ENCODE results near the gene TAF8. TPM values are rescaled to one million over a fixed set of nuclear protein-coding genes. Genes with fewer than 3 reads are reported as not detected.

Gene TAF8
- total RNA-seq, 4 donors from 2014 or later, result 16.7 to 35.2 (median 25.9) TPM

- intact Hi-C loops (cut with DNase I), result no loop called here
- H3K27me3 ChIP-seq, result no peaks in the 10 kb centered on the region
- peaks cover 67 to 91% (median 87%) of the 10 kb centered on the region in 4 donors for H3K4me1 ChIP-seq
These were observed 3.7 kb upstream of the TAF8 start for GRCh38 chr6:42046464-42047212.

GRCh38 chr6:42047213-42047590 lies 3.1 kb upstream of the TAF8 start:
- WGBS, result 37% methylated on average over 4 of the region's 4 CpGs
- Histone ChIP-seq H3K9me3 (no peaks in the 10 kb centered on the region), H3K27me3 (no peaks in the 10 kb centered on the region), H3K4me1 (peaks cover 67 to 91% (median 87%) of the 10 kb centered on the region in 4 donors), H3K27ac (replicated peaks in 1 of 4) (peak overlapping the region; percentile 91 to 96 (median 94)), H3K36me3 (peaks cover 4 to 6% (median 6%) of the 10 kb centered on the region in 4 donors), H3K4me3 (peak overlapping the region; percentile 78 to 92 (median 84))
- TF ChIP-seq POLR2AphosphoS5 (IDR thresholded peaks at IDR 0.05) (no peak), CTCF (IDR thresholded peaks at IDR 0.05) (no peak), EP300 (IDR thresholded peaks at IDR 0.05) (no peak), POLR2A (IDR thresholded peaks at IDR 0.05; ENCODE audit: low read depth) (no peak)
- intact Hi-C loops (cut with DNase I), result no loop called here
- DNase-seq (ENCODE audit: extremely low spot score), result no peak

More at GRCh38 chr6:42046464-42047212, 3.7 kb upstream of the TAF8 start:
- Histone ChIP-seq H3K27ac (replicated peaks in 1 of 4) (peak overlapping the region; percentile 91 to 96 (median 94)), H3K9me3 (no peaks in the 10 kb centered on the region), H3K36me3 (peaks cover 0 to 2% (median under 1%) of the 10 kb centered on the region in 4 donors), H3K4me3 (peak overlapping the region; percentile 78 to 92 (median 84))
- TF ChIP-seq POLR2A (IDR thresholded peaks at IDR 0.05; ENCODE audit: low read depth) (no peak), CTCF (IDR thresholded peaks at IDR 0.05) (no peak), POLR2AphosphoS5 (IDR thresholded peaks at IDR 0.05) (no peak), EP300 (IDR thresholded peaks at IDR 0.05) (no peak)
- no peak for DNase-seq (ENCODE audit: extremely low spot score)
- 51% methylated on average over 12 of the region's 12 CpGs for WGBS

- H3K27ac ChIP-seq (replicated peaks in 1 of 4), result peak overlapping the region; percentile 91 to 96 (median 94)
- TF ChIP-seq POLR2AphosphoS5 (IDR thresholded peaks at IDR 0.05), result no peak
- no peak for TF ChIP-seq EP300 (IDR thresholded peaks at IDR 0.05)
- TF ChIP-seq POLR2A (IDR thresholded peaks at IDR 0.05; ENCODE audit: low read depth), result no peak
- TF ChIP-seq CTCF (IDR thresholded peaks at IDR 0.05), result no peak
- no peaks in the 10 kb centered on the region for H3K27me3 ChIP-seq
- H3K4me1 ChIP-seq, result peaks cover 71 to 91% (median 87%) of the 10 kb centered on the region in 4 donors
- H3K9me3 ChIP-seq, result no peaks in the 10 kb centered on the region
- peak overlapping the region; percentile 78 to 92 (median 84) for H3K4me3 ChIP-seq
- WGBS, result 6% methylated on average over 7 of the region's 8 CpGs
- intact Hi-C loops (cut with DNase I), result no loop called here
- H3K36me3 ChIP-seq, result peaks cover 6 to 13% (median 10%) of the 10 kb centered on the region in 4 donors
- DNase-seq (ENCODE audit: extremely low spot score), result no peak
These were observed 2.4 kb upstream of the TAF8 start for GRCh38 chr6:42047790-42048405.

- no peaks in the 10 kb centered on the region for H3K9me3 ChIP-seq
- 60% methylated on average over 36 of the region's 36 CpGs for WGBS
- intact Hi-C loops (cut with DNase I), result no loop called here
- peaks cover 6 to 25% (median 22%) of the 10 kb centered on the region in 4 donors for H3K36me3 ChIP-seq
- no peak for TF ChIP-seq CTCF (IDR thresholded peaks at IDR 0.05)
- no peak for TF ChIP-seq POLR2A (IDR thresholded peaks at IDR 0.05; ENCODE audit: low read depth)
- no peak for TF ChIP-seq EP300 (IDR thresholded peaks at IDR 0.05)
- TF ChIP-seq POLR2AphosphoS5 (IDR thresholded peaks at IDR 0.05), result no peak
- peak overlapping the region; percentile 91 to 96 (median 94) for H3K27ac ChIP-seq (replicated peaks in 1 of 4)
- H3K4me1 ChIP-seq, result peaks cover 66 to 87% (median 79%) of the 10 kb centered on the region in 4 donors
- peak overlapping the region; percentile 78 to 92 (median 84) for H3K4me3 ChIP-seq
- H3K27me3 ChIP-seq, result no peaks in the 10 kb centered on the region
- DNase-seq (ENCODE audit: extremely low spot score), result no peak
These were observed 1.1 kb upstream of the TAF8 start for GRCh38 chr6:42049116-42049809.

All from esophagus muscularis mucosa (tissue), 4 donors.